ENCODE data around the gene PHLPP1. TPM values are rescaled to one million over a fixed set of nuclear protein-coding genes. Genes with fewer than 3 reads are reported as not detected.

PHLPP1 gene
- total and polyA plus RNA-seq, 2 of the 4 experiments (the other 2 are of a cell fraction): 3.3 to 3.6 TPM

GRCh38 chr18:62741584-62741983 is 26.2 kb downstream of the PHLPP1 start:
- Histone ChIP-seq H3K36me3 (ENCODE audit: control insufficient read depth, insufficient read depth, low read length) (no peaks in the 10 kb centered on the region), H3K18ac (ENCODE audit: low read depth, low read length) (no peak overlapping the region), H3K23ac (ENCODE audit: low read depth, low read length) (no peak overlapping the region), H3K56ac (ENCODE audit: extremely low read depth, insufficient read depth, low read length) (no peak overlapping the region), H3K9ac (ENCODE audit: low read depth, low read length) (no peak overlapping the region), H3K4me3 (ENCODE audit: insufficient read depth, low read depth, low read length) (no peak overlapping the region), H3K79me1 (ENCODE audit: low read depth in 1 of 2, low read length in 2 of 2) (peaks cover 3 to 27% of the 10 kb centered on the region in 2 experiments; a peak in 3 of 4 replicates), H2BK15ac (ENCODE audit: low read depth, low read length) (no peak overlapping the region), H3K4me2 (ENCODE audit: low read depth, low read length) (no peak overlapping the region), H2BK120ac (ENCODE audit: low read depth, low read length) (no peak overlapping the region), H3K27me3 (ENCODE audit: control insufficient read depth, insufficient read depth, low read length) (no peaks in the 10 kb centered on the region), H3K14ac (replicated peaks; ENCODE audit: low read depth, low read length) (no peak overlapping the region), H2BK20ac (ENCODE audit: low read depth, low read length) (no peak overlapping the region), H4K8ac (ENCODE audit: low read depth in 2 of 2, low read length in 2 of 2) (no peak overlapping the region), H3K9me3 (ENCODE audit: control insufficient read depth, insufficient read depth, low read length) (no peaks in the 10 kb centered on the region), H4K91ac (ENCODE audit: insufficient read depth, low read depth, low read length) (no peak overlapping the region), H4K20me1 (ENCODE audit: insufficient read depth, low read length) (no peaks in the 10 kb centered on the region; the same call in 1 of the 2 replicates), H2AK9ac (replicated peaks; ENCODE audit: low read depth, low read length, poor library complexity) (no peak overlapping the region), H2AFZ (replicated peaks; ENCODE audit: low read length, poor library complexity) (no peak overlapping the region), H3K4me1 (ENCODE audit: control insufficient read depth, insufficient read depth, low read length) (peaks cover 8% of the 10 kb centered on the region), H3K9me1 (ENCODE audit: insufficient read depth, low read length) (peaks cover 8% of the 10 kb centered on the region; the same call in 1 of the 2 replicates), H2BK5ac (ENCODE audit: low read depth, low read length, poor library complexity, severe bottlenecking) (no peak overlapping the region), H3K27ac (ENCODE audit: insufficient read depth, low read length) (no peak overlapping the region), H2AK5ac (ENCODE audit: low read depth, low read length) (no peak overlapping the region), H3K4ac (ENCODE audit: low read depth, low read length) (no peak overlapping the region), H4K5ac (ENCODE audit: low read depth, low read length) (no peak overlapping the region)
- no CpG with 5 or more reads among the region's 4 CpGs for WGBS, 2 experiments (ENCODE audit: extremely low coverage in 2 of 2, insufficient read length in 1 of 2)
- POLR2A ChIA-PET (ENCODE audit: unreplicated experiment): no interaction called here
- no peak for ATAC-seq (ENCODE audit: low read depth)
- dilution Hi-C loops (cut with HindIII; ENCODE audit: low sequenced_read_pairs, unreplicated experiment): no loop called here
- BruUV-seq (replicated peaks): no TSS peak
- intact Hi-C loops (cut with micrococcal nuclease): no loop called here
- DNase-seq: no peak
- CTCF ChIA-PET: interaction anchor here (0.6 to 0.7 kb wide), 2 partner anchors 254 to 262 kb away, joined by 6 to 10 read pairs; no protein-coding TSS in a partner anchor
- in situ Hi-C loops (cut with MboI; ENCODE audit: low sequenced_read_pairs): no loop called here
- TF ChIP-seq RCOR1 (IDR thresholded peaks at IDR 0.05; ENCODE audit: insufficient replicate concordance, low read length) (no peak), CEBPB (IDR thresholded peaks at IDR 0.05; ENCODE audit: low read depth, low read length) (no peak), CHD1 (IDR thresholded peaks at IDR 0.05; ENCODE audit: low read depth, low read length) (no peak), NFE2L2 (IDR thresholded peaks at IDR 0.05; ENCODE audit: low read depth, low read length) (no peak), RAD21 (IDR thresholded peaks at IDR 0.05; ENCODE audit: low read length) (no peak), POLR2A (IDR thresholded peaks at IDR 0.05; ENCODE audit: low read depth, low read length) (no peak), CTCF (conservative IDR thresholded peaks at IDR 0.05; ENCODE audit: low read depth, low read length) (no peak), BHLHE40 (IDR thresholded peaks at IDR 0.05; ENCODE audit: low read depth, low read length) (no peak), MAFK (IDR thresholded peaks at IDR 0.05; ENCODE audit: low read depth, low read length) (no peak), ELK1 (IDR thresholded peaks at IDR 0.05; ENCODE audit: borderline replicate concordance, low read depth, low read length) (no peak)

All from IMR-90 (cell line).